ENCODE results near the gene TASOR2. TPM values are rescaled to one million over a fixed set of nuclear protein-coding genes. Genes with fewer than 3 reads are reported as not detected.

The TASOR2 gene
- total and polyA plus RNA-seq, 9 of the 15 experiments (the other 6 are each of a cell fraction or from before 2014, with no cell fraction given), result 12.7 to 75.3 (median 52.3) TPM

GRCh38 chr10:5663692-5664427 lies 20.8 kb upstream of the TASOR2 start:
- FAIRE-seq (no peak), ATAC-seq (no peak), DNase-seq (ENCODE audit: extremely low read depth in 1 of 4, low spot score in 3 of 4) (no peak)
- no peaks in the 10 kb centered on the region for H3K27me3 ChIP-seq (ENCODE audit: control insufficient read depth in 2 of 2, insufficient read depth in 2 of 2, low read length in 2 of 2)
- no peaks in the 10 kb centered on the region for H3K9me3 ChIP-seq (replicated peaks; ENCODE audit: control insufficient read depth, insufficient read depth, low read depth, low read length)
- peaks cover 2% of the 10 kb centered on the region for H3K9me1 ChIP-seq (ENCODE audit: control insufficient read depth, insufficient read depth, low read length)
- peaks cover 13 to 34% of the 10 kb centered on the region in 2 experiments; a peak in 4 of 5 replicates for H3K4me1 ChIP-seq (replicated peaks in 1 of 2; ENCODE audit: control insufficient read depth in 2 of 2, insufficient read depth in 2 of 2, low read length in 2 of 2)
- no peak overlapping the region for H3K27ac ChIP-seq (ENCODE audit: extremely low read depth, low read depth, low read length)
- peaks cover 17% of the 10 kb centered on the region; the same call in 2 of the 3 replicates for H3K79me2 ChIP-seq (ENCODE audit: control insufficient read depth, insufficient read depth, low read length)
- in situ Hi-C loops (cut with MboI), result no loop called here
- H2AFZ ChIP-seq (ENCODE audit: low read depth, low read length), result no peak overlapping the region
- no TSS peak for BruUV-seq (replicated peaks)
- peaks cover 7% of the 10 kb centered on the region for H4K20me1 ChIP-seq (replicated peaks; ENCODE audit: control insufficient read depth, insufficient read depth, low read length)
- WGBS (ENCODE audit: insufficient coverage, low coverage, missing lambda C conversion rate), result 64% methylated on average over 10 of the region's 12 CpGs
- no peak overlapping the region for H3K4me3 ChIP-seq
- no peak for TF ChIP-seq TFAM (CRISPR knock-in tag; conservative IDR thresholded peaks at IDR 0.05)
- TF ChIP-seq MBD2 (IDR thresholded peaks at IDR 0.05; ENCODE audit: borderline replicate concordance, low read depth), result no peak
- peak in 1 of 3 experiments; percentile 9; a peak in 1 of 6 replicates for TF ChIP-seq CTCF (IDR thresholded peaks at IDR 0.05 in 2 of 3, conservative IDR thresholded peaks at IDR 0.05 in 1 of 3; ENCODE audit: insufficient read depth in 2 of 3, low read depth in 1 of 3, low read length in 3 of 3)
- ChIA-PET POLR2A (interaction anchor here (0.7 to 1.2 kb wide), 5 partner anchors 11 to 283 kb away, joined by 3 to 4 read pairs (median 3); no protein-coding TSS in a partner anchor), CTCF (ENCODE audit: low intra/inter-chr PET ratio) (no interaction called here)
- no peak overlapping the region for H3K9ac ChIP-seq (ENCODE audit: insufficient read depth in 1 of 2, low read depth in 2 of 2, low read length in 2 of 2)
- intact Hi-C loops (cut with micrococcal nuclease), result no loop called here
- no peak overlapping the region for H3K4me2 ChIP-seq (ENCODE audit: insufficient read depth, low read length)
- no peaks in the 10 kb centered on the region for H3K36me3 ChIP-seq (ENCODE audit: control insufficient read depth, insufficient read depth, low read length)

Measured in K562 (cell line).